Astrocyte (in vitro differentiated cells and primary cell): ENCODE results near the gene AP5B1. TPM values are rescaled to one million over a fixed set of nuclear protein-coding genes. Genes with fewer than 3 reads are reported as not detected.
"Not testable (repeated sequence)": the region's sequence is repeated elsewhere in the genome, so short reads cannot be mapped to it uniquely, and the experiment has no call there.

Experiments used
- DNase-seq: peaks from one replicate; pipeline ENCODE4 v3.0.0-alpha.2; 2010; ENCODE audit warnings: low read depth
- FAIRE-seq: peaks from 2 replicates; lab custom pipeline; 2011; peaks lifted over from hg19 to GRCh38; lab: Jason Lieb, UNC
- H2AFZ ChIP-seq: 2 replicates; pipeline ENCODE4 v1.6.0; 2012; ENCODE audit warnings: low read depth, low read length, inconsistent platforms
- H3K27ac ChIP-seq: 2 replicates; pipeline ENCODE4 v1.5.1; 2011; ENCODE audit warnings: low read depth, low read length, inconsistent platforms
- H3K27me3 ChIP-seq: 2 replicates; pipeline ENCODE4 v1.6.0; 2011; ENCODE audit warnings: low read length, inconsistent platforms; ENCODE audit not compliant: insufficient read depth
- H3K36me3 ChIP-seq: 2 replicates; pipeline ENCODE4 v1.5.1; 2011; ENCODE audit warnings: low read length, inconsistent platforms; ENCODE audit not compliant: insufficient read depth
- H3K4me1 ChIP-seq: 2 replicates; pipeline ENCODE4 v1.5.1; 2011; ENCODE audit warnings: low read length, inconsistent platforms; ENCODE audit not compliant: insufficient read depth
- H3K4me2 ChIP-seq: 2 replicates; pipeline ENCODE4 v1.6.0; 2012; ENCODE audit warnings: low read length, inconsistent platforms
- H3K4me3 ChIP-seq: 2 replicates; pipeline ENCODE4 v1.5.1; 2011; ENCODE audit warnings: low read depth, mild to moderate bottlenecking, low read length, inconsistent platforms; ENCODE audit not compliant: insufficient read depth
- H3K79me2 ChIP-seq: 2 replicates; pipeline ENCODE4 v1.6.0; 2012; ENCODE audit warnings: mild to moderate bottlenecking, low read length, inconsistent platforms; ENCODE audit not compliant: insufficient read depth
- H3K9ac ChIP-seq: 2 replicates; pipeline ENCODE4 v1.6.0; 2012; ENCODE audit warnings: mild to moderate bottlenecking, low read length, inconsistent platforms
- H3K9me3 ChIP-seq: 2 replicates; pipeline ENCODE4 v1.5.1; 2012; ENCODE audit warnings: low read depth, mild to moderate bottlenecking, low read length, inconsistent platforms; ENCODE audit not compliant: insufficient read depth
- H4K20me1 ChIP-seq: 2 replicates; pipeline ENCODE4 v1.6.0; 2012; ENCODE audit warnings: low read length, inconsistent platforms; ENCODE audit not compliant: insufficient read depth
- H3K27ac Mint-ChIP-seq: one replicate; pipeline ENCODE4 v1.8.0; 2021; ENCODE audit warnings: mild to moderate bottlenecking, mixed read lengths; ENCODE audit not compliant: unreplicated experiment
- H3K27me3 Mint-ChIP-seq: one replicate; pipeline ENCODE4 v1.8.0; 2021; ENCODE audit warnings: low read depth, mixed read lengths; ENCODE audit not compliant: unreplicated experiment
- H3K36me3 Mint-ChIP-seq: one replicate; pipeline ENCODE4 v1.8.0; 2021; ENCODE audit warnings: low read depth, mixed read lengths; ENCODE audit not compliant: unreplicated experiment
- H3K4me1 Mint-ChIP-seq: one replicate; pipeline ENCODE4 v1.8.0; 2021; ENCODE audit warnings: low read depth, mixed read lengths; ENCODE audit not compliant: unreplicated experiment
- H3K4me3 Mint-ChIP-seq: one replicate; pipeline ENCODE4 v1.8.0; 2021; ENCODE audit warnings: mild to moderate bottlenecking, moderate library complexity, mixed read lengths; ENCODE audit not compliant: unreplicated experiment
- H3K9me3 Mint-ChIP-seq: one replicate; pipeline ENCODE4 v1.8.0; 2021; ENCODE audit warnings: mild to moderate bottlenecking, mixed read lengths; ENCODE audit not compliant: unreplicated experiment
- CTCF ChIP-seq: IDR thresholded peaks from 2 replicates; pipeline ENCODE4 v1.5.1; 2011; ENCODE audit warnings: low read depth, mild to moderate bottlenecking, inconsistent platforms, low read length, moderate library complexity; ENCODE audit not compliant: insufficient read depth
- EZH2 ChIP-seq: IDR thresholded peaks from 2 replicates; pipeline ENCODE4 v1.6.1; 2012; ENCODE audit warnings: mild to moderate bottlenecking, low read length, inconsistent platforms; ENCODE audit not compliant: insufficient read depth
- total RNA-seq: library from RNA; stranded (reverse); gene quantifications from 2 replicates; pipeline ENCODE4 v1.2.1, GENCODE V29; 2021

The AP5B1 gene
- total RNA-seq, 1 donor from 2014 or later: 10.9 TPM

- DNase-seq: no peak
Observed at GRCh38 chr11:65741185-65741584, 39.6 kb downstream of the AP5B1 start.

GRCh38 chr11:65739022-65739421 is 41.8 kb downstream of the AP5B1 start:
- peaks cover 2% of the 10 kb centered on the region for H3K36me3 Mint-ChIP-seq
- FAIRE-seq (no peak), DNase-seq (no peak)
- Histone ChIP-seq H3K27me3 (peaks cover 5% of the 10 kb centered on the region), H3K36me3 (no peaks in the 10 kb centered on the region), H4K20me1 (no peaks in the 10 kb centered on the region), H3K4me2 (no peak overlapping the region), H3K27ac (no peak overlapping the region), H3K79me2 (no peaks in the 10 kb centered on the region), H2AFZ (no peak overlapping the region), H3K4me3 (no peak overlapping the region), H3K4me1 (no peaks in the 10 kb centered on the region), H3K9ac (no peak overlapping the region), H3K9me3 (no peaks in the 10 kb centered on the region)
- no peaks in the 10 kb centered on the region for H3K4me1 Mint-ChIP-seq
- TF ChIP-seq EZH2 (no peak), CTCF (no peak)
- H3K4me3 Mint-ChIP-seq: no peak overlapping the region
- H3K27ac Mint-ChIP-seq: no peak overlapping the region
- H3K9me3 Mint-ChIP-seq: peaks cover 15% of the 10 kb centered on the region
- H3K27me3 Mint-ChIP-seq: peaks cover 34% of the 10 kb centered on the region

More at GRCh38 chr11:65741185-65741584, 39.6 kb downstream of the AP5B1 start:
- Mint-ChIP-seq H3K9me3 (peaks cover 13% of the 10 kb centered on the region), H3K27ac (no peak overlapping the region), H3K4me3 (no peak overlapping the region), H3K36me3 (peaks cover 2% of the 10 kb centered on the region), H3K4me1 (no peaks in the 10 kb centered on the region), H3K27me3 (peaks cover 38% of the 10 kb centered on the region)
- H3K79me2 ChIP-seq: no peaks in the 10 kb centered on the region
- H3K4me2 ChIP-seq: no peak overlapping the region
- H3K4me3 ChIP-seq: no peak overlapping the region
- H3K36me3 ChIP-seq: no peaks in the 10 kb centered on the region
- no peaks in the 10 kb centered on the region for H3K4me1 ChIP-seq
- no peaks in the 10 kb centered on the region for H3K9me3 ChIP-seq
- no peak overlapping the region for H3K9ac ChIP-seq
- H3K27ac ChIP-seq: no peak overlapping the region
- H2AFZ ChIP-seq: no peak overlapping the region
- FAIRE-seq: no peak
- H3K27me3 ChIP-seq: peaks cover 12% of the 10 kb centered on the region
- H4K20me1 ChIP-seq: no peaks in the 10 kb centered on the region
- TF ChIP-seq CTCF (no peak), EZH2 (no peak)

GRCh38 chr11:65736810-65737209 is 44.0 kb downstream of the AP5B1 start:
- no peak overlapping the region for H2AFZ ChIP-seq
- FAIRE-seq: no peak
- no peaks in the 10 kb centered on the region for H3K36me3 ChIP-seq
- Mint-ChIP-seq H3K4me3 (no peak overlapping the region), H3K27ac (no peak overlapping the region), H3K4me1 (no peaks in the 10 kb centered on the region), H3K27me3 (peaks cover 32% of the 10 kb centered on the region), H3K36me3 (peaks cover 2% of the 10 kb centered on the region), H3K9me3 (peaks cover 17% of the 10 kb centered on the region)
- DNase-seq: no peak
- H3K9ac ChIP-seq: no peak overlapping the region
- no peaks in the 10 kb centered on the region for H3K4me1 ChIP-seq
- no peaks in the 10 kb centered on the region for H3K9me3 ChIP-seq
- H3K27ac ChIP-seq: no peak overlapping the region
- no peak overlapping the region for H3K4me2 ChIP-seq
- TF ChIP-seq CTCF: no peak
- no peak for TF ChIP-seq EZH2
- no peak overlapping the region for H3K4me3 ChIP-seq
- no peaks in the 10 kb centered on the region for H4K20me1 ChIP-seq
- no peaks in the 10 kb centered on the region for H3K79me2 ChIP-seq
- peaks cover 5% of the 10 kb centered on the region for H3K27me3 ChIP-seq

GRCh38 chr11:65735111-65735510 is 45.7 kb downstream of the AP5B1 start:
- H3K9me3 Mint-ChIP-seq: peaks cover 16% of the 10 kb centered on the region
- H3K4me1 Mint-ChIP-seq: not testable (repeated sequence)

More at GRCh38 chr11:65735111-65735510, 45.7 kb downstream of the AP5B1 start:
- not testable (repeated sequence) for H3K36me3 Mint-ChIP-seq, H3K79me2 ChIP-seq, H3K4me2 ChIP-seq, H3K4me3 Mint-ChIP-seq, DNase-seq, H3K27ac Mint-ChIP-seq, H3K4me1 ChIP-seq, H3K9ac ChIP-seq, H3K27me3 ChIP-seq, FAIRE-seq, H3K4me3 ChIP-seq, H3K27ac ChIP-seq, H3K9me3 ChIP-seq, H4K20me1 ChIP-seq, H3K36me3 ChIP-seq, H2AFZ ChIP-seq
- peaks cover 23% of the 10 kb centered on the region for H3K27me3 Mint-ChIP-seq
